Inflammatory macrophage (primary cell): Measurements from ENCODE around the gene CD27.

ENCODE experiments used
- DNase-seq, 2 donors: peaks; one replicate each; pipeline ENCODE4 v3.0.0-alpha.2; 2020 to 2022

Gene CD27

GRCh38 chr12:6434205-6435140 is 10.3 kb upstream of the CD27 start:
- DNase-seq: no peak

GRCh38 chr12:6435961-6436715 is 8.6 kb upstream of the CD27 start:
- DNase-seq: no peak

GRCh38 chr12:6437586-6437985 is 7.2 kb upstream of the CD27 start:
- no peak for DNase-seq

GRCh38 chr12:6438345-6438744 is 6.4 kb upstream of the CD27 start:
- no peak for DNase-seq

GRCh38 chr12:6440391-6440790 is 4.4 kb upstream of the CD27 start:
- DNase-seq: no peak

- peak in 1 of 2 donors; percentile 19 for DNase-seq
These were observed 1.9 kb upstream of the CD27 start for GRCh38 chr12:6442836-6443235.

GRCh38 chr12:6443361-6443983 is 1.3 kb upstream of the CD27 start:
- no peak for DNase-seq

- DNase-seq: no peak
These were observed 724 bp upstream of the CD27 start for GRCh38 chr12:6444031-6444430.

GRCh38 chr12:6450091-6450868 is 5.5 kb downstream of the CD27 start:
- DNase-seq: no peak

GRCh38 chr12:6450869-6451347 is 6.2 kb downstream of the CD27 start:
- DNase-seq: no peak

- DNase-seq: peak; percentile 84 to 88
These were observed 6.8 kb downstream of the CD27 start, which contains the start of gene TAPBPL for GRCh38 chr12:6451348-6452244. Gene TAPBPL (plus strand): TSS chr12:6452042. CDS start chr12:6452249, 207 bp downstream.

- DNase-seq: peak; percentile 31 to 39
These were observed 7.6 kb downstream of the CD27 start for GRCh38 chr12:6452245-6452943.

- peak; percentile 34 to 57 for DNase-seq
These were observed 8.3 kb downstream of the CD27 start for GRCh38 chr12:6452944-6453630.

- DNase-seq: no peak
These were observed 12.6 kb downstream of the CD27 start for GRCh38 chr12:6457220-6457945.

- no peak for DNase-seq
These were observed 13.7 kb downstream of the CD27 start for GRCh38 chr12:6458281-6459003.

GRCh38 chr12:6459004-6459337 is 14.2 kb downstream of the CD27 start:
- DNase-seq: no peak

GRCh38 chr12:6460751-6461371 is 16.1 kb downstream of the CD27 start:
- no peak for DNase-seq
